Mesendoderm (in vitro differentiated cells): ENCODE measurements around the gene KIF21B.
"Not testable (repeated sequence)": the region's sequence is repeated elsewhere in the genome, so short reads cannot be mapped to it uniquely, and the experiment has no call there.

Source experiments
- DNase-seq: peaks from one replicate; pipeline ENCODE4 v3.0.0; 2013
- H2AK5ac ChIP-seq: 2 replicates; pipeline ENCODE4 v1.6.1; 2013; ENCODE audit warnings: low read length, inconsistent platforms
- H2BK120ac ChIP-seq: 2 replicates; pipeline ENCODE4 v1.6.1; 2013; ENCODE audit warnings: low read depth, mild to moderate bottlenecking, low read length, moderate library complexity, mixed read lengths
- H2BK15ac ChIP-seq: replicated peaks from 2 replicates; pipeline ENCODE4 v1.6.1; 2013; ENCODE audit warnings: low read depth, mild to moderate bottlenecking, moderate library complexity
- H2BK5ac ChIP-seq: 2 replicates; pipeline ENCODE4 v1.6.1; 2013; ENCODE audit warnings: low read length, inconsistent platforms
- H3K18ac ChIP-seq: 2 replicates; pipeline ENCODE4 v1.6.1; 2013; ENCODE audit warnings: mild to moderate bottlenecking, low read length, mixed read lengths
- H3K23ac ChIP-seq: one replicate; pipeline ENCODE4 v1.6.1; 2013; ENCODE audit warnings: low read length
- H3K27ac ChIP-seq: 2 replicates; pipeline ENCODE4 v1.5.1; 2013; ENCODE audit warnings: low read depth, mild to moderate bottlenecking, inconsistent platforms, low read length, moderate library complexity
- H3K27me3 ChIP-seq: 2 replicates; pipeline ENCODE4 v1.6.1; 2013; ENCODE audit warnings: low read length, control low read depth, mild to moderate bottlenecking, inconsistent platforms; ENCODE audit not compliant: insufficient read depth, poor library complexity
- H3K36me3 ChIP-seq: 2 replicates; pipeline ENCODE4 v1.6.1; 2013; ENCODE audit warnings: low read length, inconsistent platforms; ENCODE audit not compliant: control insufficient read depth, insufficient read depth
- H3K4ac ChIP-seq: one replicate; pipeline ENCODE4 v1.6.1; 2013; ENCODE audit warnings: low read depth, mild to moderate bottlenecking, low read length, moderate library complexity
- H3K4me1 ChIP-seq: 2 replicates; pipeline ENCODE4 v1.6.1; 2013; ENCODE audit warnings: low read depth, low read length, inconsistent platforms; ENCODE audit not compliant: control insufficient read depth
- H3K4me2 ChIP-seq: 2 replicates; pipeline ENCODE4 v1.6.1; 2013; ENCODE audit warnings: low read length
- H3K4me3 ChIP-seq: 2 replicates; pipeline ENCODE4 v1.5.1; 2013; ENCODE audit warnings: mild to moderate bottlenecking, low read length
- H3K56ac ChIP-seq: one replicate; pipeline ENCODE4 v1.6.1; 2013; ENCODE audit warnings: low read length
- H3K79me1 ChIP-seq: 2 replicates; pipeline ENCODE4 v1.6.1; 2013; ENCODE audit warnings: low read length, inconsistent platforms
- H3K79me2 ChIP-seq: 2 replicates; pipeline ENCODE4 v1.6.1; 2013; ENCODE audit warnings: mild to moderate bottlenecking, low read length; ENCODE audit not compliant: control insufficient read depth, insufficient read depth
- H3K9ac ChIP-seq: 2 replicates; pipeline ENCODE4 v1.6.1; 2013; ENCODE audit warnings: low read length, inconsistent platforms
- H4K5ac ChIP-seq: one replicate; pipeline ENCODE4 v1.6.1; 2013; ENCODE audit warnings: low read length
- H4K8ac ChIP-seq: one replicate; pipeline ENCODE4 v1.6.1; 2013; ENCODE audit warnings: low read depth, mild to moderate bottlenecking, control low read depth, low read length, moderate library complexity
- WGBS: extraction: QIAGEN DNeasy Blood & Tissue Kit; methylation state at CpG from one replicate; pipeline ENCODE4 v1.1.7; 2013; ENCODE audit warnings: low lambda C conversion rate, missing lambda C conversion rate; ENCODE audit not compliant: insufficient coverage; ENCODE audit errors: extremely low coverage; 5-methylcytosine and 5-hydroxymethylcytosine counted together

KIF21B gene

GRCh38 chr1:200931776-200932175 is 91.7 kb downstream of the KIF21B start:
- Histone ChIP-seq H3K4ac (no peak overlapping the region), H3K4me2 (no peak overlapping the region), H3K23ac (no peak overlapping the region), H3K79me1 (no peaks in the 10 kb centered on the region), H2BK5ac (no peak overlapping the region), H3K4me3 (no peak overlapping the region), H3K27ac (no peak overlapping the region), H3K18ac (no peak overlapping the region), H2AK5ac (no peak overlapping the region), H3K36me3 (no peaks in the 10 kb centered on the region), H3K56ac (no peak overlapping the region), H2BK15ac (no peak overlapping the region), H4K5ac (no peak overlapping the region), H3K27me3 (no peaks in the 10 kb centered on the region), H3K4me1 (no peaks in the 10 kb centered on the region), H4K8ac (no peak overlapping the region), H3K9ac (no peak overlapping the region), H2BK120ac (no peak overlapping the region), H3K79me2 (no peaks in the 10 kb centered on the region)
- no CpG with 5 or more reads among the region's 2 CpGs for WGBS
- no peak for DNase-seq

GRCh38 chr1:200930285-200930684 is 93.2 kb downstream of the KIF21B start:
- H3K79me2 ChIP-seq, H3K4me1 ChIP-seq, H3K18ac ChIP-seq, H2BK15ac ChIP-seq, H3K4me3 ChIP-seq, DNase-seq, H3K79me1 ChIP-seq, H3K27ac ChIP-seq, H3K27me3 ChIP-seq, H3K9ac ChIP-seq, H3K56ac ChIP-seq, H3K4me2 ChIP-seq, H2BK120ac ChIP-seq, H3K36me3 ChIP-seq, H4K8ac ChIP-seq, H4K5ac ChIP-seq, H3K23ac ChIP-seq, H3K4ac ChIP-seq, H2BK5ac ChIP-seq, H2AK5ac ChIP-seq: not testable (repeated sequence)
- no CpG with 5 or more reads among the region's 8 CpGs for WGBS

GRCh38 chr1:200929530-200930278 is 93.8 kb downstream of the KIF21B start:
- Histone ChIP-seq H2BK120ac (no peak overlapping the region), H2AK5ac (no peak overlapping the region), H3K23ac (no peak overlapping the region), H3K27me3 (no peaks in the 10 kb centered on the region), H3K4me3 (no peak overlapping the region), H2BK15ac (no peak overlapping the region), H3K79me2 (no peaks in the 10 kb centered on the region), H3K4ac (no peak overlapping the region), H3K79me1 (no peaks in the 10 kb centered on the region), H3K4me2 (no peak overlapping the region), H2BK5ac (no peak overlapping the region), H4K5ac (no peak overlapping the region), H3K4me1 (no peaks in the 10 kb centered on the region), H3K56ac (no peak overlapping the region), H3K18ac (no peak overlapping the region), H3K9ac (no peak overlapping the region), H3K27ac (no peak overlapping the region), H4K8ac (no peak overlapping the region), H3K36me3 (no peaks in the 10 kb centered on the region)
- DNase-seq: no peak
- no CpG with 5 or more reads among the region's 4 CpGs for WGBS

- DNase-seq: no peak
- Histone ChIP-seq H3K9ac (no peak overlapping the region), H3K23ac (no peak overlapping the region), H3K4me3 (no peak overlapping the region), H3K27me3 (no peaks in the 10 kb centered on the region), H3K27ac (no peak overlapping the region), H2AK5ac (no peak overlapping the region), H3K79me1 (no peaks in the 10 kb centered on the region), H3K4ac (no peak overlapping the region), H3K18ac (no peak overlapping the region), H2BK15ac (no peak overlapping the region), H2BK5ac (no peak overlapping the region), H3K56ac (no peak overlapping the region), H3K4me2 (no peak overlapping the region), H3K36me3 (no peaks in the 10 kb centered on the region), H4K5ac (no peak overlapping the region), H2BK120ac (no peak overlapping the region), H3K79me2 (no peaks in the 10 kb centered on the region), H3K4me1 (no peaks in the 10 kb centered on the region), H4K8ac (no peak overlapping the region)
- WGBS: no CpG with 5 or more reads among the region's 4 CpGs
Observed at GRCh38 chr1:200925831-200926230, 97.7 kb downstream of the KIF21B start.

GRCh38 chr1:200923601-200924000 is 99.9 kb downstream of the KIF21B start:
- H3K79me1 ChIP-seq: no peaks in the 10 kb centered on the region
- no peak overlapping the region for H3K9ac ChIP-seq
- H3K4me1 ChIP-seq: no peaks in the 10 kb centered on the region
- no CpG with 5 or more reads among the region's 1 CpG for WGBS
- no peak overlapping the region for H3K4me2 ChIP-seq
- no peak overlapping the region for H3K27ac ChIP-seq
- H4K8ac ChIP-seq: no peak overlapping the region
- no peak overlapping the region for H3K56ac ChIP-seq
- no peak overlapping the region for H3K18ac ChIP-seq
- no peaks in the 10 kb centered on the region for H3K36me3 ChIP-seq
- H2BK5ac ChIP-seq: no peak overlapping the region
- H3K27me3 ChIP-seq: no peaks in the 10 kb centered on the region
- no peak for DNase-seq
- no peaks in the 10 kb centered on the region for H3K79me2 ChIP-seq
- no peak overlapping the region for H2BK15ac ChIP-seq
- H3K4me3 ChIP-seq: no peak overlapping the region
- no peak overlapping the region for H4K5ac ChIP-seq
- no peak overlapping the region for H3K4ac ChIP-seq
- no peak overlapping the region for H3K23ac ChIP-seq
- no peak overlapping the region for H2AK5ac ChIP-seq
- no peak overlapping the region for H2BK120ac ChIP-seq

GRCh38 chr1:200922406-200922805 is 101.1 kb downstream of the KIF21B start:
- no peak overlapping the region for H3K56ac ChIP-seq
- H2BK120ac ChIP-seq: no peak overlapping the region
- H2BK5ac ChIP-seq: no peak overlapping the region
- H3K27ac ChIP-seq: no peak overlapping the region
- no peak overlapping the region for H3K9ac ChIP-seq
- H3K27me3 ChIP-seq: no peaks in the 10 kb centered on the region
- H3K79me2 ChIP-seq: no peaks in the 10 kb centered on the region
- no peaks in the 10 kb centered on the region for H3K79me1 ChIP-seq
- DNase-seq: no peak
- no peak overlapping the region for H2AK5ac ChIP-seq
- H4K5ac ChIP-seq: no peak overlapping the region
- H3K4me1 ChIP-seq: no peaks in the 10 kb centered on the region
- no CpG with 5 or more reads among the region's 2 CpGs for WGBS
- no peak overlapping the region for H3K18ac ChIP-seq
- no peak overlapping the region for H3K23ac ChIP-seq
- H3K4me3 ChIP-seq: no peak overlapping the region
- H3K4me2 ChIP-seq: no peak overlapping the region
- no peak overlapping the region for H4K8ac ChIP-seq
- H3K36me3 ChIP-seq: no peaks in the 10 kb centered on the region
- H3K4ac ChIP-seq: no peak overlapping the region
- no peak overlapping the region for H2BK15ac ChIP-seq
